Central memory CD8-positive, alpha-beta T cell (primary cell): ENCODE results near the gene PRDM1.

Experiments
- ATAC-seq: fragments of 150-1000 bp; cut with Tn5 transposase; replicated peaks from 2 replicates; pipeline ENCODE4 v1.10.0; 2022; ENCODE audit warnings: mild to moderate bottlenecking, moderate FRiP score, moderate number of reproducible peaks; ENCODE audit not compliant: poor library complexity, severe bottlenecking; ENCODE audit errors: extremely low read depth
- DNase-seq, 2 donors: peaks; one replicate each; pipeline ENCODE4 v3.0.0; 2021; ENCODE audit warnings: low spot score in 2 of 2
- H3K27ac Mint-ChIP-seq: one replicate; pipeline ENCODE4 v1.8.0; 2022; ENCODE audit warnings: low read depth, mild to moderate bottlenecking, moderate library complexity, mixed read lengths
- H3K27me3 Mint-ChIP-seq: one replicate; pipeline ENCODE4 v1.8.0; 2022; ENCODE audit warnings: mixed read lengths
- H3K36me3 Mint-ChIP-seq: one replicate; pipeline ENCODE4 v1.8.0; 2022; ENCODE audit warnings: mild to moderate bottlenecking, moderate library complexity, mixed read lengths; ENCODE audit not compliant: insufficient read depth
- H3K4me1 Mint-ChIP-seq: one replicate; pipeline ENCODE4 v1.8.0; 2022; ENCODE audit warnings: mixed read lengths
- H3K4me3 Mint-ChIP-seq: one replicate; pipeline ENCODE4 v1.8.0; 2022; ENCODE audit warnings: mild to moderate bottlenecking, moderate library complexity, mixed read lengths
- H3K9me3 Mint-ChIP-seq: one replicate; pipeline ENCODE4 v1.8.0; 2022; ENCODE audit warnings: mixed read lengths

Gene PRDM1

GRCh38 chr6:106077170-106077569 lies 9.0 kb upstream of the PRDM1 start:
- Mint-ChIP-seq H3K27ac (no peak overlapping the region), H3K4me3 (no peak overlapping the region), H3K36me3 (no peaks in the 10 kb centered on the region), H3K9me3 (no peaks in the 10 kb centered on the region), H3K27me3 (no peaks in the 10 kb centered on the region), H3K4me1 (peaks cover 5% of the 10 kb centered on the region)
- DNase-seq: no peak
- ATAC-seq: no peak

- Mint-ChIP-seq H3K9me3 (no peaks in the 10 kb centered on the region), H3K36me3 (no peaks in the 10 kb centered on the region), H3K27ac (no peak overlapping the region), H3K27me3 (no peaks in the 10 kb centered on the region), H3K4me1 (peaks cover 10% of the 10 kb centered on the region), H3K4me3 (no peak overlapping the region)
- ATAC-seq (no peak), DNase-seq (no peak)
These were observed 8.3 kb upstream of the PRDM1 start for GRCh38 chr6:106077881-106078280.

- H3K4me3 Mint-ChIP-seq: no peak overlapping the region
- H3K27ac Mint-ChIP-seq: no peak overlapping the region
- DNase-seq (no peak), ATAC-seq (no peak)
- H3K9me3 Mint-ChIP-seq: no peaks in the 10 kb centered on the region
- H3K36me3 Mint-ChIP-seq: no peaks in the 10 kb centered on the region
- H3K4me1 Mint-ChIP-seq: peaks cover 33% of the 10 kb centered on the region
- no peaks in the 10 kb centered on the region for H3K27me3 Mint-ChIP-seq
These were observed 6.0 kb upstream of the PRDM1 start for GRCh38 chr6:106079961-106080762.

- H3K27ac Mint-ChIP-seq: no peak overlapping the region
- no peaks in the 10 kb centered on the region for H3K9me3 Mint-ChIP-seq
- H3K36me3 Mint-ChIP-seq: peaks cover under 1% of the 10 kb centered on the region
- no peak overlapping the region for H3K4me3 Mint-ChIP-seq
- DNase-seq (no peak), ATAC-seq (no peak)
- H3K4me1 Mint-ChIP-seq: peaks cover 39% of the 10 kb centered on the region
- no peaks in the 10 kb centered on the region for H3K27me3 Mint-ChIP-seq
These were observed 5.4 kb upstream of the PRDM1 start for GRCh38 chr6:106080763-106081095.

GRCh38 chr6:106081715-106082114 lies 4.4 kb upstream of the PRDM1 start:
- ATAC-seq: no peak
- Mint-ChIP-seq H3K27me3 (no peaks in the 10 kb centered on the region), H3K4me3 (no peak overlapping the region), H3K27ac (peak overlapping the region; percentile 47), H3K36me3 (peaks cover 6% of the 10 kb centered on the region), H3K4me1 (peaks cover 46% of the 10 kb centered on the region), H3K9me3 (no peaks in the 10 kb centered on the region)
- no peak for DNase-seq

GRCh38 chr6:106082735-106083398 lies 3.3 kb upstream of the PRDM1 start:
- Mint-ChIP-seq H3K27me3 (no peaks in the 10 kb centered on the region), H3K4me3 (no peak overlapping the region), H3K36me3 (peaks cover 8% of the 10 kb centered on the region), H3K4me1 (peaks cover 52% of the 10 kb centered on the region), H3K27ac (no peak overlapping the region), H3K9me3 (no peaks in the 10 kb centered on the region)
- DNase-seq (no peak), ATAC-seq (no peak)

- H3K36me3 Mint-ChIP-seq: peaks cover 10% of the 10 kb centered on the region
- peaks cover 58% of the 10 kb centered on the region for H3K4me1 Mint-ChIP-seq
- no peaks in the 10 kb centered on the region for H3K27me3 Mint-ChIP-seq
- no peak overlapping the region for H3K4me3 Mint-ChIP-seq
- H3K27ac Mint-ChIP-seq: peak overlapping the region; percentile 69
- H3K9me3 Mint-ChIP-seq: no peaks in the 10 kb centered on the region
- DNase-seq: no peak
- ATAC-seq: no peak
These were observed 2.5 kb upstream of the PRDM1 start for GRCh38 chr6:106083618-106084017.

- no peak for DNase-seq
- H3K4me3 Mint-ChIP-seq: peak overlapping the region; percentile 97
- no peaks in the 10 kb centered on the region for H3K9me3 Mint-ChIP-seq
- ATAC-seq: no peak
- peaks cover 10% of the 10 kb centered on the region for H3K36me3 Mint-ChIP-seq
- H3K4me1 Mint-ChIP-seq: peaks cover 64% of the 10 kb centered on the region
- H3K27me3 Mint-ChIP-seq: no peaks in the 10 kb centered on the region
- peak overlapping the region; percentile 69 for H3K27ac Mint-ChIP-seq
These were observed 1.8 kb upstream of the PRDM1 start for GRCh38 chr6:106084106-106084988.

- Mint-ChIP-seq H3K27me3 (no peaks in the 10 kb centered on the region), H3K9me3 (no peaks in the 10 kb centered on the region), H3K27ac (peak overlapping the region; percentile 89), H3K4me3 (peak overlapping the region; percentile 97), H3K36me3 (peaks cover 10% of the 10 kb centered on the region), H3K4me1 (peaks cover 71% of the 10 kb centered on the region)
- DNase-seq: no peak
- ATAC-seq: no peak
These were observed 996 bp upstream of the PRDM1 start for GRCh38 chr6:106084989-106085691.

GRCh38 chr6:106085692-106085983 lies 498 bp upstream of the PRDM1 start:
- ATAC-seq: no peak
- Mint-ChIP-seq H3K27me3 (no peaks in the 10 kb centered on the region), H3K4me3 (peak overlapping the region; percentile 97), H3K4me1 (peaks cover 76% of the 10 kb centered on the region), H3K9me3 (no peaks in the 10 kb centered on the region), H3K36me3 (peaks cover 10% of the 10 kb centered on the region), H3K27ac (peak overlapping the region; percentile 89)
- no peak for DNase-seq

GRCh38 chr6:106086814-106087175 lies 659 bp downstream of the PRDM1 start:
- H3K4me3 Mint-ChIP-seq: peak overlapping the region; percentile 97
- DNase-seq (no peak), ATAC-seq (no peak)
- peaks cover 10% of the 10 kb centered on the region for H3K36me3 Mint-ChIP-seq
- no peaks in the 10 kb centered on the region for H3K9me3 Mint-ChIP-seq
- H3K27ac Mint-ChIP-seq: peak overlapping the region; percentile 89
- H3K27me3 Mint-ChIP-seq: no peaks in the 10 kb centered on the region
- peaks cover 81% of the 10 kb centered on the region for H3K4me1 Mint-ChIP-seq

- DNase-seq (no peak), ATAC-seq (no peak)
- peaks cover 10% of the 10 kb centered on the region for H3K36me3 Mint-ChIP-seq
- H3K9me3 Mint-ChIP-seq: no peaks in the 10 kb centered on the region
- peak overlapping the region; percentile 34 for H3K27ac Mint-ChIP-seq
- peaks cover 79% of the 10 kb centered on the region for H3K4me1 Mint-ChIP-seq
- peak overlapping the region; percentile 97 for H3K4me3 Mint-ChIP-seq
- no peaks in the 10 kb centered on the region for H3K27me3 Mint-ChIP-seq
These were observed 1.6 kb downstream of the PRDM1 start for GRCh38 chr6:106087548-106088325.
